Stimulated activated CD4-positive, alpha-beta T cell treated with anti-CD3 and anti-CD28 coated beads, Interleukin-1b, Interleukin-23, amount 100 ng/mL, for 4 hours (primary cell): ENCODE data around the gene KIF18B.

Experiments used
- DNase-seq, 2 donors: peaks; one replicate each; pipeline ENCODE4 v3.0.0-alpha.2; 2020; ENCODE audit warnings: low read depth in 2 of 2

Gene KIF18B

DNA sequence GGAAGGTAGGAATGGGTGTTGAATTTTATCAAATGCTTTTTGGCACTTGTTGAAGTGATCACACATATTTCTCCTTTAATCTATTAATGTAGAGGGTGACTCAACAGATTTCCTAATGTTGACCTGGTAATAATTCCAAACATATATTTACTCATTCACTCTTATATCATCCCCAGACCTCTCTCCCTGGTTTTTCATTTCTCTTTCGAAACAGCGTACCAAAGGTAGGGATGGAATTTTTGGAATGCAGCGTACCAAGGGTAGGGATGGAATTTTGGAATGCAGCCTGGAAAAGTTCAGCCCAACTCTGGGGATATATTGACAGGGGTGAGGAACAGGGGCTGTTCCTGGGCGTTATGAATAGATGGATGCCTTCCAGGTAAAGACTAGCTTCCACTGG is 7.3 kb downstream of the KIF18B start:
- DNase-seq: no peak

DNA sequence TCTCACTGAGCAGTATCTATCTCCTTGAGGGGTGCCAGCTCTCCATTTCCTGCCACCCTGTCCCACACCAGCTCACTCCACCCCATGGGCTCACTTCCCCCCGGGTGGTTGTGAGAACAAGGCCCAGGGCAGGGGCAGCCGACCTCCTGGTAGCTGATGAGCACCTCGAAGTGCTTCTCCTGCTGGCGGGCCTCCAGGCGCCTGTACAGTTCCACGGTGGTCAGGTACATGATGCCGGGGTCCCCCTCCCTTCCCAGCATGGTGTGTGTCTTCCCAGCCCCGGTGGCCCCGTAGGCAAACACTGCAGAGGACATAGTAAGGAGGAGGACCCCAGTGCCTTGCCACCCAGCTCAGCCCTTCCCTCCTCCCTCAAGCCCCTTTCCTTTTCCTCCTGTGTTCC is 12.5 kb downstream of the KIF18B start:
- DNase-seq: no peak

DNA sequence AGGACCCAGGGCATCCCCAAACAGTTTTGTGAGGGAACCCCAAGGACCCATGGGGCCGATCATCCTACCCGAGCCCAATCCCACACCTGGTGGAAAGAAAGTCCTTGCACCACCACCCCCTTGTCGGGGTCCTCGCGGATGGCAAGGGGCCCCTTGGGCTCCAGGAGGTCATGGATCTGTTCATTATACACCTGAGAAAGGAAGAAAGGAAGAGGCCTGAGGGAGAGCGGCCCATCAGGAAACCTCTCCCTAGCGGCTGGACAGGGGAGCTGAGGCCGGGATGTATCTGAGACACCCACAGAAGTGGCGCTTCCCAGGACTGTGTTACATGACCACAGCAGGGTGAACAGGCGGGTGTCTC is 12.8 kb downstream of the KIF18B start:
- no peak for DNase-seq

DNA sequence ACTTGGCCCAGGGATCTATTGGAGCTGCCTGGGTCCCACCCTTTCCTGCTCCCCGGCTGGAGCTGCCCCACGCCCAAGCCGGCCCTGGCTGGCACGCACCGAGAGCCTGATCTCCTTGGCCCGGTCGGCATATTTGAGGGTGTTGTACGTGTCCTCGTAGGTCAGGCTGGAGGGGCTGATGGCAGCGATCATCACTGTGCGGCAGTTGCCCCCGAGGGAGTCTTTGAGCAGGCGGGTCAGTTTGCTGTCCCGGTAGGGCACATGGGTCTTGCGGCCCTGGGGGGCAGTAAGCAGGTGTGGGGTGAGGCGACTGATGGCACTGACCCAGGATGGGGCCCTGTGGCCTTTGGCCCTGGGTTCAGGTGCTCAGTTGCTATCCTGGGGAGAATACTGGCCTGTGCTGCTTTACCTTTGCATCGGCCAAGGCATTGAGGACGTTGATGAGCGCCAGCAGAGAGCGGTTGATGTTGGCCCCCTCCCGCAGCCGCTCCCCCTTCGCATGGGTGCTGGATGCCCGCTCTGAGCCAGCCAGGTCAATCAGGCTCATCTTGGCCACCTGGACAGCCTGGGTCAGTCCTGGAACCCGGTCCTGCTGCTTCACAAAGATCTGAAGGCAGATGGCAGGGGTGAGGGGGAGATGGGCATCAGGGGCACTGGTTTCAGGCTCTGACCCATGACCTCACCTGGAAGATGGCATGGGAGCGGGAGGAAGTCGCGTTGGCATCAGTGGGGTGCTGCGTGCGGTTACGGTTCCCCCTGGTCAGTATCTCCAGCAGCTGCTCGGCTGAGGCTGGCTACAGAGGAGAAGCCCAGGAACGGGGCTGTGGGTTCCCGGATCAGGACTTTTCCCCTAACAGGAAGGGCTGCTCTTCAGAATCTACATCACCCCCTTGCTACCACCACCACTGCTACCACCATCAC is 13.5 kb downstream of the KIF18B start:
- no peak for DNase-seq

- DNase-seq: no peak
Measured at GRCh38 chr17:44932787-44933097, 14.8 kb downstream of the KIF18B start.

DNA sequence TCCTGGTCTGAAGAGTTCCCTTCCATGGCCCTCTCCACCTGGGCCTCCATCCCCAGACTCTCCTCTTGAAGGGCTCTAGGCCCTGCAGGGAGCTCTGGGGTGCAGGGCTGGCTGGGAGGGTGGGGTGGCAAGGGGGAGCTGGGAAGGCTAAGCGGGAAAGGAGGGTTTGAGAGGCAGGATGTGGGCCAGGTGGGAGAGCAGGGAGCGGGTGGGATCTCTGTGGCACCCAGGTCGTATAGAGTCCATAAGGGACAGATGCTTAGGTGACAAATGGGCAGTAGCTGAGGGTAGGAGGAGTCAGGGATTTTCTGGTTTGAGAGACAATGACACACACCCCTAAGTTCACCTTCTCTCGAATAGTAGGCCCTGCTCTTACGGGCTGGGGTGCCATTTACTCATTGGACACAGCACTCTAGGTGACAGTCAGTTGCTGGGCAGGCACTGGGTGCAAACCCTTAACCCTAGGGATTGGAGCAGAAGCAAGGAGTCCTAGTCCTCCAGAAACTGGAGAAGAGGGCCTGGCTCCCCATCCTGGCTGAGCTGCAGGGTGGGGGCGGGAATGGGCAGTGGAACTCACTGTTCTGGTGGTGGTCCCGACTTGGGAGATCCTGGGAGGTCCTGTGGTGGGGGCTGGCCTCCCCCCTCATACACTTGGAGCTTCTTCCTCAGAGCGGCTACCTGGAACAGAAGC is 15.3 kb downstream of the KIF18B start:
- DNase-seq: no peak

GRCh38 chr17:44931376-44931775 is 16.2 kb downstream of the KIF18B start:
- no peak for DNase-seq

- no peak for DNase-seq
Measured at GRCh38 chr17:44930667-44931066, 16.9 kb downstream of the KIF18B start.

DNA sequence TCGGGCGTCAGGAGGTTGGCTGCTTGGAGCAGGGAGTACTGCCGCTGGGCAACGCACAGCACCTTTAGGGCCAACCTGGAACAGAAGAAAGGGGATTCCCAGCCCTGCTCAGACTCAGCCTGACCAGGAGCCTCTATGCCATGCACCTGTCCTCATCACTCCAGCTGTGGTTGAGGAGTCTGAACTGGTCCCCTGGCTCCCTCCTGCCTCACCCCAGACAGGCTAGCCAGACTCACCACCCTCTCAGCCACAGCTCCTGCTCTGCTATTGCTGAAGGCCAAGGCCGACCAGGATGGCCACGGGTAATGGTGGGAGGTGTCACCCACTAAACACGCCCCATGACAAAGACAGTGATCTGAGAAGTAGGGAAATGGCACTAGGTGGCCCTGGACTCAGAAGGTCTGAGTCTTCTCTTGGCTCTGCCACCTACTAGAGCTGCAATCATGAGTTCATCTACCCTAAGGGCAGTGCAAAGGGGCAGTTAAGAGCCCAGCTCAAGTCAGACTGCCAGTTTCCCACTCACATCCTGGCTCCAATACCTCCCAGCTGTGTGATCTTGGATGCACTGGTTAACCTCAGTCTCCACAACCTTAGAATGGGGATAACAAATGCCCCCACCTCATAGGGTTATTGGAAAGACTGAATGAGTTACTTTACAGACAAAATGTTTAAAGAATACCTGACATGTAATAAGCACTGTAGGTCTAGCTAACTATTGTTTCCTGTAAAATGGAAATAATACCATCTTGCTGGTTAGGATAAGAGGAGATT is 18.4 kb downstream of the KIF18B start:
- DNase-seq: no peak

DNA sequence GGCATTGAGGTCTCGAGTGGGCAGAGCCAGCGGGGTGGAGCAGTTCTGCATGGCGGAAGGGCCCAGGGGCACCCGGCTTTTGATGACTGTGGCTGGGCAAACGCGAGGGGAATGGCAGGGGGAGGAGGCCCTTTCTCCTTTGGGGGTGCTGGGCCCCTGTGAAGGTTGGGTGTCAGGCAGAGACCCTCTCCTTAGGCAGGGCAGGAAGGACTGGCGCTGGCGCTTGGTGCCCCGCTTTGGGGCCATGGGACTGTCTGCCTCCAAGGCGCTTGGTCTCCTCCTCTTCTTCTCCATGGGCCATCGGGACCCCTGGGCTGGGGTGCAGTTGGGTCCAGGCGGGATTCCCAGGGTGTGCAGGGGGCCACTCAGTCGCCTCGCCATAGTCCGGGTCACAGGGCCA is 19.4 kb downstream of the KIF18B start:
- no peak for DNase-seq

DNA sequence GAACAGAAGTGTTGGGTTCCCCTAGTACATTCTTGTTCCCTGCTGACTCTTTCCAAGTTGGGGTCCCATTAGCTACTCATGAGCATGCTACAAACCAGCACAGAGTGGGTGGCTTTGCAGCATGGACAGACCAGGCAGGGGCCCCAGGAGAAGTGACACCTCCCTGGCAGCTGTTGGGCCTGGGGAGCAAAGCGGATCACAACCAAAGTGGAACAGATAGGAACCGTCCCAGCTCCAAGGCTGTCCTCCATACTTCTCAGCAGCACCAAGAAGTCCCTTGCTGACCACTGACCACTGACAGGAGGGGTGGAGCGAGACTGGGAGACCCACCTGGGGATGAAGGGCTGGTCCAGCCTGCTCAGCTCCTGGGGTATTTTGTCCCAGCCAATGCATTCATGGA is 19.9 kb downstream of the KIF18B start:
- DNase-seq: no peak

- no peak for DNase-seq
Measured at GRCh38 chr17:44926821-44927525, 20.6 kb downstream of the KIF18B start.

DNA sequence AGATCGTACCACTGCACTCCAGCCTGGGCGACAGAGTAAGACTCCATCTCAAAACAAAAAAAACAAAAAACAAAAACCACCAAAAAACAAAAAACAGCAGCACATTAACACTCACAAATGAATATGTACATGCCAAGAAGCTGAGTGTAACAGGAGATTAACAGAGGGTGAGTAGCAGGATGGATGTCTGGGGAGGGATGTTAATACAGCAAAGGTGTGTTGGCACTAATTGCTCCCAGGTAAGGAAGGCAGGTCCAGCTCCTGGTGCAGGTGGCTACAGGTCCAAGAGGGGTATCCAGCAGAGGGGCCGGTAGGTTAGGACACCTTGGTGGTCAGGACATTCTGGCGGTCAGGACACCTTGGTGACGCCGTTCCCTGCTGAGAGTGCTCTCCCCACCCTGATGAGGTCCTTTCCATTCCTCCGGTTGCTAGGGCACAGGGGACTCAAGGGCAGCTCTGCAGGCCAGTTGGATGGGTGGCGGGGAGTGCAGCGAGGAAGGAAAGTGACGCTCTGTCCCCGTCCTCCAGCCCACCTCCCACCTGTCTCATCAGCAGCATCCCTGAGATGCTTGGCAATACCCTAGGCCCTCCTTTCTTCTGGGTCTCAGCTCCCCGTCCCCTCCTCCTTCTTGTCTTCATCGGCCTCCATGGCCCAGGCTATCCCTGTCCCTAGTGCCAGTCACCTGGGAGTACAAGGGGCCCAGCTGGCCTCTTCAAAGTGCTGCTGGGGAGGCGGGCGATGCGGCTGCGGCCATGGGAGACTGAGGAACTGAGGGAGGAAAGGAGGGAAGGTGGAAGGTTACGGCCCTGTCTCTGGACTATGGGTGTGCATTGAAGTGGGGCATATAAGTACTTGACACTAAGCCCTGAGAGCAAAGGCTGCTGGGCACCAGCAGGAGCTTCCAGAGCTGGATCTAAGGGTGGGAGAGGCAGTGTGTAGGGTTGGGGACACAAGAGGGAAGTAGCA is 21.6 kb downstream of the KIF18B start:
- DNase-seq: no peak

DNA sequence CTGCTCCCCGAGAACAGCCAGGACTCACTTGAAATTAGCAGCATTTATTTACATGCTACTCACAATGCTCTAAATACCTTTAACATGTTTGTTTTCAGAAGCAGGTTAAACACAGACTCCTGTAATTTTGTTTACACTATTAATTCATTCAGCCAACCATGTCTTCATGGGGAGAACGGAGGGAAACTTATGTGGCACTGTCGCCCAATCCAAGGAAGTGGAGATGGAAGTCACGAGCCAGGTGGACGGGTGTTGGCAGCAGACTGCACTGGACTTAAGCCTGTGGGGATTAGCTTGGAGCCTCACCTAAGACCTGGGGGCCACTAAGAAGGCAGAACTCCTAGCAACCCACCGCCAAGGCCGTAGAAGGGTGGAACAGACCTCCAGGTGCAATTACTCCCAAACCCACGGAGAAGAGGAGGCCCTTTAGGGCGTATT is 23.4 kb downstream of the KIF18B start:
- no peak for DNase-seq

DNA sequence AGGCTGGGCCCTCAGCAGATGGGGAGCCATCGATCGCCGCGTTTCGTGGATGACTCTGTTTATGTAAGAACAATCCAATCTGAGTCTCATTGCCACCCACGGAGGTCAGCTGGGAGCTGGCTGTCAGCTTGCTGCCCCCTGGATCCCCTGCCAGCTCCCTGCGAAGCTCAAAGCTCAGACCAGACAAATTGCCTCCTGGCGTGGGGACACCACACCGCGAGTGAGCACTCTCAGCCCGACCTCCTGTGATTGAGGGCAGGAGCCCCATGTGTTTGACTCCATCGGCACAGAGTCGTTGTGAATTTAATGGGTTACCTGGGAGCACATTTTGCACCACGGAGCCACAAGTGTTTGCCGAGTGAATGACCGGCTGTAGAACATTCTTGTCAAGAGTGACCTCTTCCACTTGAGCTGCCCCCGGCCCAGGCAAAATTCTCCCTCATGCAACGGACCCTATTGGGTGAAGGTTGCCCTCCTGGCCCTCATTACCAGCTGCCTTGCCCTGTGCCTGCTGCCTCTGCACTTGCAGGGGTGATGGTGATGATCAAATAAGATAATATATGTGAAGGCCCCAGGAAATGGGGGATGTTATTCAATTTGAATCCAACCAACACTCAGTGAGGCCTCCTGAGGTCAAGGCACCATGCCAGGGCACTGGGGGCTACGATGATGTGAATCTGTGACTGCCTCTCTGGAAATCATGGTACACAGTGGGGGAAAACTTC is 24.7 kb downstream of the KIF18B start:
- DNase-seq: no peak

- DNase-seq: no peak
Measured at GRCh38 chr17:44922136-44922535, 25.4 kb downstream of the KIF18B start.

DNA sequence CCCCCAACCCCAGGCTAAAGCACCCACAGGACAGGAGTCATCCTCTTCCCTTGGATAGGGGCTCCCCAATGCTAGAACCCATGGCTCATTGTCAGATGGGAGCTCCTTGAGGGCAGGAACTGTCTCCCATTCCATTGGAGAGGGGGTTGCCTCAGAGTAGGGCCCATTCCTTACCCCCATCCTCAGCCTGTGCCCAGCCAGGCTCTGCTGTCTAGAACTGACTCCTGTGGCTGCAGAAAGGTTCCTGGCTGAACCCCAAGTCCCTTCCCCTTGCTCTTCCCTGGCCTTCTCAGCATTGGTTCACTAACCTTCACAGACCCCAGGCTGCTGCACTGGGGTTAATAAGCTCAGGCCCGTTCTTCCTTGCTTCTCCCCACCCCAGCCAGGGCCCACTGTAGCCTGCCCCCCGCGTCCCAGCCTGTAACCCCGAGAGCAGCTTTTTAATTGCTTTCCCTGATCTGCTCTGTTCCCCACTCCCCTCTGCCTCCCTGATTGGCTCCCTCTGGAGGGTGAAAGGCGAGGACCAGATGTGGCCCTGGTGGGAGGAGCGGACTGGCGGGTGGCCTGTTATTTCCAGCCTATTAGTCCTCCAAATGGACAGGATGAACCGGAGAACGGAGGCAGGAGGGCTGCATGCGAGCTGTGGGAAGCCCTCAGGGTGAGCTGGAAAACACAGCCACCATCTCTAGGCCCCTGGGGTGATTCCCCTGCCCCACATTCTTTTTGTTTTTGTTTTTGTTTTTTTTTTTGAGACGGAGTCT is 26.3 kb downstream of the KIF18B start:
- DNase-seq: no peak

GRCh38 chr17:44920565-44920940 is 27.0 kb downstream of the KIF18B start:
- DNase-seq: no peak

DNA sequence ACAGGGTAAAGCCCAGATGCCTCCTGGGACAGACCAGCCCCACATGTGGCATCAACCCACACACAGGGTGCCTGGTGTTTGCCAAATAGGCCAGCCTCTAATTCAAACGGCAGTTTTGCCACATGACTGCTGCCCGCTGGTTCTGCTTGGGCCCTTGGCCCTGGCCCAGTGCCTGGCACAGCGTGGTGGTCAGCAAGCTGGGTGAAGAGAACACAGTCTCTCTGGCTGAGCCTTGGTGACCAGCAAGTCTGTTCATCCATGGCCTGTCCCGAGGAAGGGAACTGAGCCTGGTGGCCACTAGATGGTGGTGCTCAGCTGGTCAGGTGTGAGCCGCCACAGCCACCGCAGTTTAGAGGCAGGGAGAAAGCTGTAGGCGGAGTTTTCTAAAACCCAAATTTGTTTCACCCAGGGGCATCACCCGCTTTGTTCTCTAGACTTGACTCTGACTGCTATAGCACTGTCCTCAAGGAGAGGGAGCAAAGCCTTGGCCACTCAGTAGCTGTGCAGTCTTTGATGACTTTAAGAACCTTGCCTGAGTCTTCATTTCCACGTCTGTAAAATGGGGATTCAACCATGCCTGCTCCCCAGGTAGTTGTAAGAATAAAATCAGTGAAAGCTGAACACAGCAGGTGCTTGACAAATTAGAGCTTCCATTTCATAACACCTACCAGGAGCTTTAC is 27.5 kb downstream of the KIF18B start:
- peak; percentile 29 to 41 for DNase-seq
